ENCODE results near the gene SPAG16.

Gene SPAG16

GRCh38 chr2:213561759-213562158 is 277.5 kb downstream of the SPAG16 start:
- DNase-seq (ENCODE audit: low read depth) = no peak
- TF ChIP-seq, protein P1, sequence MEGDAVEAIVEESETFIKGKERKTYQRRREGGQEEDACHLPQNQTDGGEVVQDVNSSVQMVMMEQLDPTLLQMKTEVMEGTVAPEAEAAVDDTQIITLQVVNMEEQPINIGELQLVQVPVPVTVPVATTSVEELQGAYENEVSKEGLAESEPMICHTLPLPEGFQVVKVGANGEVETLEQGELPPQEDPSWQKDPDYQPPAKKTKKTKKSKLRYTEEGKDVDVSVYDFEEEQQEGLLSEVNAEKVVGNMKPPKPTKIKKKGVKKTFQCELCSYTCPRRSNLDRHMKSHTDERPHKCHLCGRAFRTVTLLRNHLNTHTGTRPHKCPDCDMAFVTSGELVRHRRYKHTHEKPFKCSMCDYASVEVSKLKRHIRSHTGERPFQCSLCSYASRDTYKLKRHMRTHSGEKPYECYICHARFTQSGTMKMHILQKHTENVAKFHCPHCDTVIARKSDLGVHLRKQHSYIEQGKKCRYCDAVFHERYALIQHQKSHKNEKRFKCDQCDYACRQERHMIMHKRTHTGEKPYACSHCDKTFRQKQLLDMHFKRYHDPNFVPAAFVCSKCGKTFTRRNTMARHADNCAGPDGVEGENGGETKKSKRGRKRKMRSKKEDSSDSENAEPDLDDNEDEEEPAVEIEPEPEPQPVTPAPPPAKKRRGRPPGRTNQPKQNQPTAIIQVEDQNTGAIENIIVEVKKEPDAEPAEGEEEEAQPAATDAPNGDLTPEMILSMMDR (IDR thresholded peaks at IDR 0.05; ENCODE audit: low read depth, low read length, missing control alignments) = no peak
- H3K4me3 ChIP-seq (ENCODE audit: low read depth, low read length) = no peak overlapping the region

GRCh38 chr2:213562539-213563180 is 278.4 kb downstream of the SPAG16 start:
- DNase-seq (ENCODE audit: low read depth) = no peak
- TF ChIP-seq, protein P1 (IDR thresholded peaks at IDR 0.05; ENCODE audit: low read depth, low read length, missing control alignments) = no peak
- H3K4me3 ChIP-seq (ENCODE audit: low read depth, low read length) = no peak overlapping the region

GRCh38 chr2:213566846-213567245 is 282.6 kb downstream of the SPAG16 start:
- no peak for DNase-seq (ENCODE audit: low read depth)
- no peak overlapping the region for H3K4me3 ChIP-seq (ENCODE audit: low read depth, low read length)
- TF ChIP-seq, protein P1 (IDR thresholded peaks at IDR 0.05; ENCODE audit: low read depth, low read length, missing control alignments) = no peak

- H3K4me3 ChIP-seq (ENCODE audit: low read depth, low read length) = no peak overlapping the region
- no peak for DNase-seq (ENCODE audit: low read depth)
- TF ChIP-seq, protein P1 (IDR thresholded peaks at IDR 0.05; ENCODE audit: low read depth, low read length, missing control alignments) = no peak
Observed at GRCh38 chr2:213609570-213610170, 325.4 kb downstream of the SPAG16 start.

DNA sequence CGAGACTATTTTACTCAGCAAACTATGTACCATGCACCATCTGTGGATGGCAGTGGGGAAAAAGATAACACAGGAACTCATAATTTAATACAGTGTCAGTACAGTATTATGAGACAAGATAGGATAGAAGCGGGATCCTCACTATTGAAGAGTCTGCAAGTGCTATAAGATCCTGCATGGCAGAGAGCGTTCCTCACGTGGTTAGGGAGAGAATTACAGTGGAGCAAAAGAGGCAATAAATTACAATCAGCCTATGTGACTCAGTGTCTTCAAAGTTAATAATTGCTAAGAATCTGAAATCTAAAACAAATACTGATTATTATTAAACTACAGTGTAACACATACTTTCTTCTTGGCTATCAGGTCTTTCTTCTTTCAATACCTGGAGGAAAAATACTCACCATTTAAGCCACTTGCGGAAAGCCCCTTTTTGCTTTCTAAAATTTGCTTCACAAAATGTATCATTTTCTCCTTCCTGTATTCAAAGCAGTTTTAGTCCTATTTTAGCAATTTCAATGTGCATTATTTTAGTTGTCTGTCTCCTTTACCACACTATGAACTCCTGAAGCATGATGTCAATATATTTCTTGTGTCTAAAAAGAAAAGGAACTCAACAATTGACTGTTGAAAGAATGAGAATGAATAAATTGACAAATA is 342.9 kb downstream of the SPAG16 start:
- DNase-seq (ENCODE audit: low read depth) = peak; percentile 34
- H3K4me3 ChIP-seq (ENCODE audit: low read depth, low read length) = no peak overlapping the region
- TF ChIP-seq, protein P1 (IDR thresholded peaks at IDR 0.05; ENCODE audit: low read depth, low read length, missing control alignments) = peak; percentile 32

GRCh38 chr2:213627835-213628460 is 343.7 kb downstream of the SPAG16 start:
- TF ChIP-seq, protein P1 (IDR thresholded peaks at IDR 0.05; ENCODE audit: low read depth, low read length, missing control alignments) = no peak
- H3K4me3 ChIP-seq (ENCODE audit: low read depth, low read length) = no peak overlapping the region
- peak; percentile 5 for DNase-seq (ENCODE audit: low read depth)
